ENCODE results near the gene KLHL30.

KLHL30 gene

DNA sequence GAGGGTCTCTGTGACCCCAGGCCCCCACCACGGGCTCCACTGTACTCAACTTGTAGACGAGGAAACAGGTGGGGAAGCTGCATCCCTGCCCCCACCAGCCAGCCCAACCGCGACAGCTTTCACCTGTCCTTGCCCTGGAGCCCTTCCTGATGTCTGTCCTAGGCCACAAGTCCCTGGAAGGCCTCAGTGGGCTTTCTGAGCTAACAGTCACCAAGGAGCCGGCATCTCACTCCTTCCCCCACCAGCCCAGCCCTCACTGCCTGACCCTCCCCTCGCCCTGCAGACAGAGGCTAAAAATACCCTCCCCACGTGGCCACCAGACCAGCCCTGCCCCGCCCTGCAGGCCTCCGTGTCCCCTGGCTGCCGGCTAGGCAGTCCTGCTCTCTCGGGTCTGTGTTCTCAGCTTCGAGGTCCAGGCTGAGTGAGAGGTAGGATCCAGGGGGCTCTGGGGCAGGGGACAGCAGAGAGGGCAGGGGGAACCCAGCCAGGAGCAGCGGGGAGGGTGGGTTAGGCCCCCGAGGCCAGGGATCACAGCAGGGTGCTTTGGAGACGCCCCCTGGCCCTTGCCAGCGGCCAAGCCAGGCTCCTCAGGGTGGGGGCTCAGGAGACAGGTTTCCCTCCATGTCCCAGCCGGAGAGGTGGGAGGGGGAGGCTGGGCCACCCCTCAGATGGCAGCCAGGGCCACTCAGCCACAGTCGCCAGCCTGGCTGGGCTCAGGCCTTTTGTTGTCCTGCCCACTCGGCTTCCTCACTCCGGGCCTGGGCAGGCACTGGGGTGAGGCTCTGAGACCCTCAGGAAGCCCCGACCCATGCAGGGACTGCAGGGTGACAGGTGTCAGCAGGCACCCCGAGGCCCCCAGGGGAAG, at the start of gene KLHL30:
Gene KLHL30, plus strand, starts transcription at position 338 of the 865 bp plus-strand sequence. CDS start 2,087 bp downstream, outside the sequence.
- no peak for DNase-seq (ENCODE audit: low read depth in 2 of 2)

DNA sequence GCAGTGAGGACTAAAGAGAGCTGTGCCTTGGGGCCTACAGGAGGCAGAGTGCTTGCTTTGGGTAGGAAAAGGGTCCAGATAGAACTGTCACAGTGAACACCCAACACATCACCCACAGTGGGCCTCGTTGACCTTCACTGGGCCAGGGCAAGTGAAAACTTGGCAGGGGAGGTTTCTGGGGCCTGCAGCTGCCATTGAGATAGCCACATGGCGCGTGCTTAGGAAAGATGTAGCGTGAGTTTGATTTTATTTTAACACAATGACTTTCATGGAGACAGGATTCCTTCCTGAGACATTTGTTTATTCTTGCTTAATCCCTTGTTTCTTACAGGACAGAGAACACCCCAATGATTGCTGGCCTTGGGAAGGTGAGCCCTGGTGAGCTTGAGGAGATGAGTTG, 47.6 kb upstream of the KLHL30 start:
- DNase-seq (ENCODE audit: low read depth in 2 of 2), result no peak

GRCh38 chr2:238091436-238092060, 46.9 kb upstream of the KLHL30 start:
- DNase-seq (ENCODE audit: low read depth in 2 of 2), result no peak

GRCh38 chr2:238092486-238093035, 45.9 kb upstream of the KLHL30 start:
- no peak for DNase-seq (ENCODE audit: low read depth in 2 of 2)

GRCh38 chr2:238093181-238094140, 45.0 kb upstream of the KLHL30 start:
- no peak for DNase-seq (ENCODE audit: low read depth in 2 of 2)

- DNase-seq (ENCODE audit: low read depth in 2 of 2), result no peak
These were observed 43.9 kb upstream of the KLHL30 start for GRCh38 chr2:238094438-238095022.

DNA sequence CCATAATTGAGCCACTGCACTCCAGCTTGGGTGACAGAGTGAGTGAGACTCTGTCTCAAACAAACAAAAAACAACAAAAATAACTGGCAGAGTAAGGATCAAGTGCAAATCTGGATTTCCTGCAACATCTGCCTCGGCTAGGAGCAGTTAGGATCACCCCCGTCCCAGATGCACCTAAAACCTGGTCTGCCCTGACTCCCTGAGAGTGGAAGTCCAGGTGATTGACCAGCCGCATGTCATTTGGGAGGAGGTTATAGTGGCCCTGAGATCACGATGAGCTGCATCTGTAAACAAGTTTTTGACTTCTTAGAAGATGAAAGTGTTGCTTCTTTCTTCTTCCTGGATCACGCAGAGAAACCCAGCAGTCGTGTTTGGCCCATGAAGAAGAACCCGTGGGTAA, 43.3 kb upstream of the KLHL30 start:
- DNase-seq (ENCODE audit: low read depth in 2 of 2), result no peak

DNA sequence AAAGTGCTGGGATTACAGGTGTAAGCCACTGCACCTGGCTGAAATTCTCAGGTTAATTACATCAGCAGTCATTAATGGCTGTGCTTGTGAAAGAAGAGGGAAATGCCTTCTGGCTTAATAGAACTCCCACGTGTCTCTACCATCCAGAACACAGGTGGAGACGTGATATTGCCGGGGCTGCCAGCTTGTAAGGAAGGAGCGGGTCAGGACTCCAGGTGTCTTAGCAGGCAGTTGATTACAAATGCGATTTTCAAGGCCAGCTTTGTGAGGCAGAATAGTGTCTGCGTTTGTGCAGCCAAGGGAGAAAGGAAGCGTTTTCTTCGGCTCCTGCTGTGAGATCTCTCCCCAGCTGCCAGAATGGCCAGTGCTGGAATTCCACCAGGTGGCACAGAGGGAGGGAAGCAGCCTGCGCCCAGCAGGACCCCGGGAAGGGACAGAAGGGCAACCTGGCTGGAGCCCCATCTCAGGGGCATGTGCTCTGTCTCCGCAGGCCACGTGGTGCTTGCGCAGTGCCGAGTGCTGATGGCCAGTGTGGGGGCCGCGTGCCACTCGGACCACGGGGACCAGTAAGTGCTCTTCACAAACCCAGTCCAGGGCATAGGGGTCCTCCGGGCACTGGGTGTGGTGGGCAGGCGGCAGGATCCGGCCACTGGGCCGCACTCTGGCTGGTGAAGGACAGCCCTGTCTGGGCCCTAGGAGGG, 42.0 kb upstream of the KLHL30 start:
- DNase-seq (ENCODE audit: low read depth in 2 of 2), result no peak

- no peak for DNase-seq (ENCODE audit: low read depth in 2 of 2)
These were observed 41.1 kb upstream of the KLHL30 start for GRCh38 chr2:238097201-238097987.

- no peak for DNase-seq (ENCODE audit: low read depth in 2 of 2)
These were observed 40.2 kb upstream of the KLHL30 start for GRCh38 chr2:238097988-238098871.

DNA sequence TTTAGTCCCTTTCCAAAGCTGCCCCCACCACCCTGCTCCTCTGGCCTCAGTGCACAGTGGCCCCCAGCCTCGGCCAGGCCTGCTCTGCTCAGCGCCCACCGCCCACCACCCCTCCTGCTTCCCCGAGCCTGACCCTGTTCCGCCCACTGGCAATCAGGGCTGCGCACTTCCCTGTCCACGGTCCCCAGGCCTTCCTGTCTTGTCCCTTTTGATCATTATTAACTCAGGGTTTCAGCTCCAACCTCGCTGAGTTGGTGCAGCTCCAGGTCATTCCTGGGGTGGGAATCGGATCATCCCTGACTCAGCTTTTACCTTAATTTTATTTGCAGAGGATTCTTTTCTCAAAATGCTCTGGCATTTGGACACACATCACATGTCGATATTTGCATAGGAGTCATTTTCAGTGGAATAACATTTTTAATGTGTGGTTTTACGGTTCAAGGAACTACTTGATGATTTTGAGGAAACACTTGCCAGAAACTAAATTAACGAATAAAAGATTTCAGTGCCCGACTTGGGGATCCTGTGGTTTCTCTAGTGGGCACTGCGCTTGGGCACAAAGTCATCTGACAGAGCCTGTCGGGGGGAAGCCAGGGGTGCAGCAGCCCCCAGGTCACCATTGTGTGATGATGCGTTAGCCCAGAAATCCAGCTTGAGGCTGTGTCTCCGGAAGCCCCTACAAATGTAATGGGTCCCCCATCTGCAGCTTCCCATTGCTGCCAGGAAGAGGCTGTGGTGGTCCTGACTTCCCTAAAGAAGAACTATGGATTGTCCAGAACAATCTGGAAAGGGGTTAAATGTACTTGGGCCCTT, 39.4 kb upstream of the KLHL30 start:
- DNase-seq (ENCODE audit: low read depth in 2 of 2), result no peak

DNA sequence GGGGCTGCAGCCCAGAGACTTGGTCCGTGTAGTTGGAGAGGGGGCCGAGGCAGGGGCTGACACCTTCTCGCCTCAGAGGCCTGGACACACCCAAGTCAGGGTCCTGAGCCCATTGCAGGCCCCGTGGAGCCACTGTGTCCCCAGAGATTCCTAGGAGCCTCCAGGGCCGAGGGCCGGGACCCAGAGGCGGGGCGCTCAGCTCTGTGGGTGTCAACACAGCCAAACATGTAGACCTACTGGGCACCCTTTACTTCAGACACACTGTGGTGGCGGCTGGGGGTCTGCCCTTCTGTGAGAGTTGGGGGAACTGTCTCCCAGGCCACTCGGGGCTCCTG, 38.8 kb upstream of the KLHL30 start:
- no peak for DNase-seq (ENCODE audit: low read depth in 2 of 2)

DNA sequence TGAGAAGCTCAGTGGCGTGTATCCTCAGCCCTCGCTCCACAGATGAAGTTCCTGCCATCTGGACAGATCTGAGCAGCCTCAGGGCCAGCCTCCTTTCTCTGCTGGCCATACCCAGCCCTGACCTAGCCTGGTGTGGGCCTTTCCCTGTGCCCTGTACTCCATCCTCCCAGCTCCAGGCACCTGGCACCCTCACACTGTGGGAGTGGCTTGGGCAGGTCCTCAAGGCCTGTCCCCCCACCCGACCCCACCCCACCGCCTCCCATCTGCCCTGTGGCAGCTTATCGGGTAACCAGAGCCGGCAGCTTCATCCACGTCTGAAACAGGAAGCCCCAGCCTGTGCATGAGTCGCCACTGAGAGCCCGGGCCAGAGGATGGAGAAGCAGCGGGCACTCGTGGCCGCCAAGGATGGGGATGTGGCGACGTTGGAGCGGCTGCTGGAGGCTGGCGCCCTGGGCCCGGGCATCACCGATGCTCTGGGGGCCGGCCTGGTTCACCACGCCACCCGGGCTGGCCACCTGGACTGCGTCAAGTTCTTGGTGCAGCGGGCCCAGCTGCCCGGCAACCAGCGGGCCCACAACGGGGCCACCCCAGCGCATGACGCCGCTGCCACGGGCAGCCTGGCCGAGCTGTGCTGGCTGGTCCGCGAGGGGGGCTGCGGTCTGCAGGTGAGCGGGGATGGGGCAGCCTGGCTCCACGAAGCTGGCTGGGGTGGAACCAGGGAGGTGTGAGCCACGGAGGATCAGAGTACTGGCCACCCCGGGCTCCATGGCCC, 38.2 kb upstream of the KLHL30 start, which contains the start of gene ESPNL:
Gene ESPNL, plus strand, starts transcription at position 292 of the 772 bp plus-strand sequence. Its CDS starts 80 bp downstream, at position 372.
- DNase-seq (ENCODE audit: low read depth in 2 of 2), result no peak

- DNase-seq (ENCODE audit: low read depth in 2 of 2), result no peak
These were observed 37.4 kb upstream of the KLHL30 start for GRCh38 chr2:238100821-238101771.

GRCh38 chr2:238101891-238102841, 36.3 kb upstream of the KLHL30 start:
- no peak for DNase-seq (ENCODE audit: low read depth in 2 of 2)

All from stimulated activated CD4-positive, alpha-beta T cell treated with anti-CD3 and anti-CD28 coated beads, Interleukin-12 subunit alpha, Interleukin-12 subunit beta, amount 100 ng/mL, for 24 hours (primary cell).